ENCODE data around the gene DOCK4. TPM values are rescaled to one million over a fixed set of nuclear protein-coding genes. Genes with fewer than 3 reads are reported as not detected.

The DOCK4 gene
- total RNA-seq, 1 experiment from 2014 or later = 4.9 TPM

- H4K8ac ChIP-seq (replicated peaks; ENCODE audit: insufficient read length, low read depth, low read length) = no peak overlapping the region
- no peaks in the 10 kb centered on the region for H3K9me3 ChIP-seq (ENCODE audit: control insufficient read depth, low read depth, low read length)
- no peak overlapping the region for H4K5ac ChIP-seq (ENCODE audit: insufficient read length, low read depth, low read length)
- no peak overlapping the region for H3T11ph ChIP-seq (ENCODE audit: low read length)
- no peak overlapping the region for H2BK12ac ChIP-seq (ENCODE audit: insufficient read length, low read depth, low read length)
- H3K27me3 ChIP-seq (ENCODE audit: insufficient read depth, low read length) = no peaks in the 10 kb centered on the region
- Mint-ChIP-seq H3K4me1 (peaks cover 0 to 10% of the 10 kb centered on the region in 2 experiments; a peak in 2 of 4 replicates), H3K27ac (no peak overlapping the region; a peak in 1 of 7 replicates), H3K9me3 (peaks cover 0 to 3% of the 10 kb centered on the region in 2 experiments; a peak in 3 of 5 replicates), H3K27me3 (ENCODE audit: low read depth) (no peaks in the 10 kb centered on the region), H3K4me3 (no peak overlapping the region), H3K36me3 (ENCODE audit: insufficient read depth in 1 of 3, low read depth in 3 of 3) (peaks cover 0 to 2% (median 0%) of the 10 kb centered on the region in 3 experiments; a peak in 1 of 7 replicates)
- DNase-seq = no peak
- no peak overlapping the region for H2AFZ ChIP-seq (ENCODE audit: low read length)
- no peak overlapping the region for H3K56ac ChIP-seq (ENCODE audit: insufficient read length, low read depth, low read length)
- H2BK5ac ChIP-seq (ENCODE audit: insufficient read length, low read length) = no peak overlapping the region
- 100% methylated on average over 1 of the region's 5 CpGs for WGBS (ENCODE audit: extremely low coverage, insufficient read length, low lambda C conversion rate)
- no peak overlapping the region for H4K91ac ChIP-seq (ENCODE audit: insufficient read length, low read depth, low read length)
- no peak overlapping the region for H3K27ac ChIP-seq (ENCODE audit: insufficient read length, low read depth, low read length)
- H2BK120ac ChIP-seq (ENCODE audit: low read depth, low read length, poor library complexity, severe bottlenecking) = no peak overlapping the region
- no peak overlapping the region for H3K4ac ChIP-seq (ENCODE audit: low read depth, low read length)
- H3K23ac ChIP-seq (ENCODE audit: insufficient read length, low read depth, low read length) = no peak overlapping the region
- no peak overlapping the region for H3K18ac ChIP-seq (ENCODE audit: insufficient read length, low read depth, low read length)
- H2BK15ac ChIP-seq (ENCODE audit: low read depth, low read length) = no peak overlapping the region
- H3K4me1 ChIP-seq (ENCODE audit: insufficient read depth, low read length) = peaks cover 2% of the 10 kb centered on the region; the same call in 1 of the 2 replicates
- H3K79me1 ChIP-seq (ENCODE audit: insufficient read depth, low read depth, low read length, poor library complexity, severe bottlenecking) = no peaks in the 10 kb centered on the region
- no peak overlapping the region for H3K9ac ChIP-seq (ENCODE audit: extremely low read depth, insufficient read length, low read length)
- no peaks in the 10 kb centered on the region for H4K20me1 ChIP-seq (ENCODE audit: control insufficient read depth, insufficient read depth, insufficient read length)
- no peaks in the 10 kb centered on the region for H3K23me2 ChIP-seq (ENCODE audit: insufficient read length, low read depth, low read length, poor library complexity, severe bottlenecking)
- no peak for TF ChIP-seq CTCF (conservative IDR thresholded peaks at IDR 0.05)
- no peak overlapping the region for H3K14ac ChIP-seq (ENCODE audit: insufficient read depth, low read length)
- H2BK20ac ChIP-seq (ENCODE audit: low read depth, low read length, poor library complexity, severe bottlenecking) = no peak overlapping the region
- no peak overlapping the region for H2AK5ac ChIP-seq (ENCODE audit: insufficient read length, low read length)
- H3K79me2 ChIP-seq (ENCODE audit: insufficient read depth, low read length) = peaks cover 4% of the 10 kb centered on the region; the same call in 1 of the 2 replicates
- H3K4me2 ChIP-seq (ENCODE audit: insufficient read depth, insufficient read length, low read length) = no peak overlapping the region
These were observed 112.8 kb downstream of the DOCK4 start for GRCh38 chr7:112093409-112093808.
